SK-N-SH treated with all-trans-retinoic acid at 6 μM for 48 hours (cell line): ENCODE results near the gene PTPRG.

Source experiments
- ATAC-seq: fragments of 200-7000 bp; cut with Tn5 transposase; 3 replicates; pipeline ENCODE4 v1.9.1; 2020; ENCODE audit warnings: mild to moderate bottlenecking, moderate library complexity
- ARNTL ChIP-seq: fragments of 450-650 bp; formaldehyde crosslinking; IDR thresholded peaks from 2 replicates; pipeline ENCODE4 v1.5.0; 2020; ENCODE audit warnings: low read depth, mild to moderate bottlenecking, moderate library complexity, borderline replicate concordance
- CREB5 ChIP-seq: fragments of 250-450 bp; sonication (Bioruptor Pico); IDR thresholded peaks from 2 replicates; pipeline ENCODE4 v1.5.1; 2020; ENCODE audit warnings: low read depth, mild to moderate bottlenecking, moderate library complexity
- GLIS3 ChIP-seq: fragments of 250-450 bp; sonication (Bioruptor Pico); IDR thresholded peaks from 2 replicates; pipeline ENCODE4 v1.5.0; 2020; ENCODE audit warnings: mild to moderate bottlenecking, moderate library complexity
- ISL1 ChIP-seq: fragments of 250-450 bp; sonication (Bioruptor Pico); IDR thresholded peaks from 2 replicates; pipeline ENCODE4 v2.1.2; 2022; ENCODE audit warnings: mild to moderate bottlenecking, moderate library complexity
- POU6F1 ChIP-seq: fragments of 250-450 bp; sonication (Bioruptor Pico); IDR thresholded peaks from 2 replicates; pipeline ENCODE4 v1.8.0; 2021; ENCODE audit warnings: low read depth, mild to moderate bottlenecking, moderate library complexity, borderline replicate concordance
- PPARA ChIP-seq: fragments of 250-450 bp; sonication (Bioruptor Pico); IDR thresholded peaks from 2 replicates; pipeline ENCODE4 v1.5.0; 2020; ENCODE audit warnings: mild to moderate bottlenecking, borderline replicate concordance
- SNAI2 ChIP-seq: fragments of 250-450 bp; sonication (Bioruptor Pico); IDR thresholded peaks from 2 replicates; pipeline ENCODE4 v1.5.0; 2020; ENCODE audit warnings: mild to moderate bottlenecking, moderate library complexity
- TCF4 ChIP-seq: fragments of 250-450 bp; sonication (Bioruptor Pico); IDR thresholded peaks from 2 replicates; pipeline ENCODE4 v1.8.0; 2021; ENCODE audit warnings: mild to moderate bottlenecking, moderate library complexity, borderline replicate concordance
- TOX ChIP-seq: fragments of 250-450 bp; sonication (Bioruptor Pico); IDR thresholded peaks from 2 replicates; pipeline ENCODE4 v1.8.0; 2021; ENCODE audit warnings: mild to moderate bottlenecking, moderate library complexity, borderline replicate concordance
- TSHZ2 ChIP-seq: fragments of 250-450 bp; sonication (Bioruptor Pico); IDR thresholded peaks from 2 replicates; pipeline ENCODE4 v1.5.0; 2020; ENCODE audit warnings: mild to moderate bottlenecking, moderate library complexity
- ZC3H10 ChIP-seq: fragments of 250-450 bp; sonication (Bioruptor Pico); IDR thresholded peaks from 2 replicates; pipeline ENCODE4 v1.5.1; 2021; ENCODE audit warnings: mild to moderate bottlenecking, moderate library complexity
- ZFP30 ChIP-seq: fragments of 450-650 bp; formaldehyde crosslinking; IDR thresholded peaks from 2 replicates; pipeline ENCODE4 v1.5.0; 2022; ENCODE audit warnings: mild to moderate bottlenecking, moderate library complexity
- ZNF70 ChIP-seq: fragments of 450-650 bp; formaldehyde crosslinking; IDR thresholded peaks from 2 replicates; pipeline ENCODE4 v1.5.0; 2020; ENCODE audit warnings: mild to moderate bottlenecking, moderate library complexity
- ZNF8 ChIP-seq: fragments of 450-650 bp; formaldehyde crosslinking; IDR thresholded peaks from 2 replicates; pipeline ENCODE4 v1.5.0; 2020; ENCODE audit warnings: mild to moderate bottlenecking, moderate library complexity
- TF ChIP-seq, protein P1 (sequence below): fragments of 250-450 bp; sonication (Bioruptor Pico); IDR thresholded peaks from 2 replicates; pipeline ENCODE4 v1.8.0; 2020; ENCODE audit warnings: mild to moderate bottlenecking, moderate library complexity, borderline replicate concordance

Gene PTPRG

DNA sequence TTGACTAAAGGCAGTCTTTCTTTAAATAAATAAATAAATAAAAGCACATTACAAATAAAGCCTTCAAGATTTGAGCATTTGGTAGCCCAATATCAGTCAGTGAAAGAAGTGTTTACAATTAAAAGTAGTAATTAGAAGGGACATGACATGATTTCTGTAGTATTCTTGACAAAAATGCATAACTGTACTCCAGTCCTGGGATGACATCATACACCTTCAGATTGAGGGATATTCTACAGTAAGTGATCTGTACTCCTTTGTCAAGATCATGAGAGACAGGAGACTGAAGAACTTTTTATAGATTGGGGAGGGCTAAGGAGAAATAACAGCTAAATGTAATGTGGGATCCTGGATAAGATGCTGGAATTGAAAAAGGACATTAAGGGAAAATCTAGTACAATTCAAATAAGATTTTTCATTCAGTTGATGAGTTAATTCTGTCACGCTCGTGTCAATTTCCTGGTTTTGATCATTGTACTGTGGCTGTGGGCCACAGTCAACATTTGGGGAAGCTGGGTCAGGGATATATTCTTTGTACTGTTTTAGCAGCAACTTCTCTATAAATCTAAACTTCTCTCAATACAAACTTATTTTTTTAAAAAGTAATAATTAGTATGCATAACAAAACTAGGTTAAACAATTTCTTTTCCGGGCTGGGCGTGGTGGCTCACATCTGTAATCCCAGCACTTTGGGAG, 314.8 kb downstream of the PTPRG start:
- ATAC-seq, result no peak
- TF ChIP-seq TCF4 (CRISPR knock-in tag) (no peak), ZC3H10 (CRISPR knock-in tag) (no peak), ZNF8 (CRISPR knock-in tag) (no peak), POU6F1 (CRISPR knock-in tag) (no peak), GLIS3 (CRISPR knock-in tag) (no peak), TOX (no peak), TSHZ2 (CRISPR knock-in tag) (no peak), ISL1 (CRISPR knock-in tag) (no peak), SNAI2 (no peak), ZNF70 (no peak), ARNTL (CRISPR knock-in tag) (no peak), ZFP30 (CRISPR knock-in tag) (no peak)
- TF ChIP-seq, all 23 proteins: peak for 0

DNA sequence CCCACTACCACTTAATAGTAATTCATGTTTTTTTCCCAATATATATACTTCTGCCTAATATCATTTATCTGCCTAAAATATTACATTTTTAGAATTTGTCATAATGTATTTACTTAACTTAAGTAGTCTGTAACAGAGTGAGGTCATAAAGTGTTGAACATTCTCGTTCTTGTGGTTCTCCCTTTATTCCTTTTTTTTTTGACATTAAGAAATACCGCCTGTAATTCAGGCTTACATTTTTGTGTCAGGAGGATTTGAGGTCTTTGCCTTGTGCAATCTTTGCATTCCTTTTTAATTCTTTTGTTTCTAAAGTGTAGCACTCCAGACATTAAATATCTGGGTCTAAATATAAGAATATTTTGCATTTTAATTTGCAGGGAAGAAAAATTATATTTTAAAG, 315.4 kb downstream of the PTPRG start:
- no peak for TF ChIP-seq CREB5 (CRISPR knock-in tag)
- TF ChIP-seq TSHZ2 (CRISPR knock-in tag), result no peak
- no peak for TF ChIP-seq ARNTL (CRISPR knock-in tag)
- TF ChIP-seq PPARA (CRISPR knock-in tag), result no peak
- TF ChIP-seq TCF4 (CRISPR knock-in tag), result no peak
- TF ChIP-seq, protein P1, sequence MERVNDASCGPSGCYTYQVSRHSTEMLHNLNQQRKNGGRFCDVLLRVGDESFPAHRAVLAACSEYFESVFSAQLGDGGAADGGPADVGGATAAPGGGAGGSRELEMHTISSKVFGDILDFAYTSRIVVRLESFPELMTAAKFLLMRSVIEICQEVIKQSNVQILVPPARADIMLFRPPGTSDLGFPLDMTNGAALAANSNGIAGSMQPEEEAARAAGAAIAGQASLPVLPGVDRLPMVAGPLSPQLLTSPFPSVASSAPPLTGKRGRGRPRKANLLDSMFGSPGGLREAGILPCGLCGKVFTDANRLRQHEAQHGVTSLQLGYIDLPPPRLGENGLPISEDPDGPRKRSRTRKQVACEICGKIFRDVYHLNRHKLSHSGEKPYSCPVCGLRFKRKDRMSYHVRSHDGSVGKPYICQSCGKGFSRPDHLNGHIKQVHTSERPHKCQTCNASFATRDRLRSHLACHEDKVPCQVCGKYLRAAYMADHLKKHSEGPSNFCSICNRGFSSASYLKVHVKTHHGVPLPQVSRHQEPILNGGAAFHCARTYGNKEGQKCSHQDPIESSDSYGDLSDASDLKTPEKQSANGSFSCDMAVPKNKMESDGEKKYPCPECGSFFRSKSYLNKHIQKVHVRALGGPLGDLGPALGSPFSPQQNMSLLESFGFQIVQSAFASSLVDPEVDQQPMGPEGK (CRISPR knock-in tag), result no peak
- TF ChIP-seq ZFP30 (CRISPR knock-in tag), result no peak
- no peak for TF ChIP-seq POU6F1 (CRISPR knock-in tag)
- TF ChIP-seq ISL1 (CRISPR knock-in tag), result no peak
- no peak for ATAC-seq
